OCI-LY7 (cell line): ENCODE data around the gene PPIB. TPM values are rescaled to one million over a fixed set of nuclear protein-coding genes. Genes with fewer than 3 reads are reported as not detected.

Source experiments
- BruUV-seq: library from RNA; stranded (reverse); fragments of 400-500 nt; replicated peaks from 2 replicates; lab custom pipeline; 2021; lab: Mats Ljungman, UMichigan
- CTCF ChIA-PET: fragments of 300-600 bp; sonication (Branson Sonifier 250); formaldehyde crosslinking; loops from one replicate; lab custom pipeline; 2022; ENCODE audit warnings: antibody characterized with exemption; ENCODE audit not compliant: unreplicated experiment; lab: Charles Lee
- POLR2A ChIA-PET: fragments of 300-600 bp; sonication (Branson Sonifier 250); formaldehyde crosslinking; loops from one replicate; lab custom pipeline; 2022; ENCODE audit warnings: antibody characterized with exemption; lab: Charles Lee
- DNase-seq: peaks from one replicate; pipeline ENCODE4 v3.0.0-alpha.2; 2015; ENCODE audit warnings: low spot score
- H2AFZ ChIP-seq: fragments of 200-600 bp; sonication (generic), shearing (Covaris generic); 2 replicates; pipeline ENCODE4 v1.6.1; 2014; ENCODE audit warnings: mild to moderate bottlenecking, antibody characterized with exemption, low read length, moderate library complexity
- H3K27ac ChIP-seq: fragments of 200-600 bp; sonication (generic); 2 replicates; pipeline ENCODE4 v1.5.1; 2014; ENCODE audit warnings: mixed run types, low read depth, mild to moderate bottlenecking, moderate library complexity, low read length, inconsistent platforms; ENCODE audit not compliant: poor library complexity, severe bottlenecking
- H3K36me3 ChIP-seq: fragments of 200-600 bp; sonication (generic); 2 replicates; pipeline ENCODE4 v1.6.1; 2014; ENCODE audit warnings: mild to moderate bottlenecking, antibody characterized with exemption, low read length, moderate library complexity, mixed read lengths; ENCODE audit not compliant: insufficient read depth
- H3K4me1 ChIP-seq: fragments of 200-600 bp; sonication (generic); 2 replicates; pipeline ENCODE4 v1.5.1; 2014; ENCODE audit warnings: mild to moderate bottlenecking, low read length; ENCODE audit not compliant: insufficient read depth, poor library complexity, severe bottlenecking
- H3K4me2 ChIP-seq: fragments of 200-600 bp; sonication (generic); 2 replicates; pipeline ENCODE4 v1.6.1; 2014; ENCODE audit warnings: mild to moderate bottlenecking, low read length
- H3K4me3 ChIP-seq: fragments of 200-600 bp; sonication (generic); 2 replicates; pipeline ENCODE4 v1.5.1; 2014; ENCODE audit warnings: mild to moderate bottlenecking, low read depth, low read length; ENCODE audit not compliant: poor library complexity, severe bottlenecking
- H3K79me2 ChIP-seq: fragments of 200-600 bp; sonication (generic); 2 replicates; pipeline ENCODE4 v1.6.1; 2016; ENCODE audit warnings: low read depth, mild to moderate bottlenecking, low read length, moderate library complexity, mixed read lengths; ENCODE audit not compliant: insufficient read depth
- H3K9me2 ChIP-seq: fragments of 200-600 bp; sonication (generic); 2 replicates; pipeline ENCODE4 v1.6.1; 2016; ENCODE audit warnings: mild to moderate bottlenecking, low read length, mixed read lengths; ENCODE audit not compliant: insufficient read depth
- H3K9me3 ChIP-seq: fragments of 200-600 bp; sonication (generic); 2 replicates; pipeline ENCODE4 v1.6.1; 2014; ENCODE audit warnings: mild to moderate bottlenecking, mixed run types, low read length, mixed read lengths
- H4K20me1 ChIP-seq: fragments of 200-600 bp; sonication (generic); 2 replicates; pipeline ENCODE4 v1.6.1; 2014; ENCODE audit warnings: mild to moderate bottlenecking, antibody characterized with exemption, low read length, moderate library complexity, mixed read lengths; ENCODE audit not compliant: insufficient read depth
- EZH2phosphoT487 ChIP-seq: fragments of 200-600 bp; sonication (generic); IDR thresholded peaks from 2 replicates; pipeline ENCODE4 v1.6.1; 2018; ENCODE audit warnings: low read depth, borderline replicate concordance, mild to moderate bottlenecking, mixed run types, antibody characterized with exemption, low read length, moderate library complexity, mixed read lengths
- intact Hi-C: fragments of 100-400 bp; cut with micrococcal nuclease; formaldehyde crosslinking; loops from one replicate; pipeline ENCODE4 v1.10.0; 2022; ENCODE audit not compliant: unreplicated experiment
- total RNA-seq, 2 experiments: library from RNA; depleted of rRNA in 1 of 2; stranded (reverse); fragments of >200 nt in 1 of 2; shearing (Covaris generic) in 1 of 2; gene quantifications; 2 replicates each; pipeline ENCODE4 v1.2.3, GENCODE V29; 2014 to 2022
- TF ChIP-seq, protein P1 (sequence below): fragments of 200-600 bp; sonication (generic); conservative IDR thresholded peaks from 2 replicates; pipeline ENCODE4 v1.5.1; 2014; ENCODE audit warnings: mild to moderate bottlenecking, antibody characterized with exemption, low read length, moderate library complexity, mixed read lengths

Gene PPIB
- total RNA-seq, 2 experiments from 2014 or later, result 243 to 307 TPM

DNA sequence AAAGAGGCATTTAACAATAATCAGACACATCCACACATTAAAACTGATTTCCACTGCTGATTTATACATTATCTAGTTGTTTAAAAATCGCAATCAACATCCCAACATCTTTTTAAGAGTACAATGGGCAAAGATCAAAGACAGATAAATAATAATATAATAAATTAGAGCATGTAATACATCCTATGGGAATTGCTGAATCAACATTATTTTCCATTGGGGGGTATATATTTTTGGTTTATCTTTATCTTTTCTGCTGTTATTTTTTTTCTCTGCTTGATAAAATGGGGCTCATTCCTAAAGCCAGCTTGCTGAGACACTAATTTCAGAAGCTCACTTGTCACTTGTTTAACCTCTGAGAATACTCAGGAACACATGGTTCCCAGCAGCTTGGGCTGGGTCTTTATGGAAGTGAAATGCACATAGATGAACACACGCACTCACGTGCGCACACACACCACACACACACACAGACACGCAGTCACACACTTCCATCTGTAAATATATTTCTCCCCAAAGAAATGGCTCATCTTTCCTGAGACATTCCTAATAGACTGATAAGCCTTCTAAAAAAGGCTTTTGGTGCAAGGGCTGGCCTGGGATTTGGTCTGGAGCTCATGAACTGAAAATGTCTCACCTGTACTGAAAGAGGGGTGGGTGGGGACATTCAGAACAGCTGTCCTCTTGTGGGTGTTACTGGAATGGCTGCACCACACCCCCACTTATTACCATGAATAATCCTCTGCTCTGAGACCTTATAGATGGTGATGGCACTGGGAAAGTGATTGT is 3.5 kb upstream of the PPIB start:
- Histone ChIP-seq H3K4me1 (peaks cover 16% of the 10 kb centered on the region), H4K20me1 (no peaks in the 10 kb centered on the region), H3K9me2 (no peaks in the 10 kb centered on the region), H3K4me3 (no peak overlapping the region), H3K4me2 (no peak overlapping the region), H3K79me2 (peaks cover 14% of the 10 kb centered on the region), H2AFZ (no peak overlapping the region), H3K27ac (no peak overlapping the region), H3K9me3 (no peaks in the 10 kb centered on the region), H3K36me3 (peaks cover 8% of the 10 kb centered on the region; the same call in 1 of the 2 replicates)
- no TSS peak for BruUV-seq
- intact Hi-C loops, result no loop called here
- ChIA-PET POLR2A (no interaction called here), CTCF (interaction anchor here (0.6 to 0.7 kb wide), 2 partner anchors 10 to 14 kb away, joined by 3 to 4 read pairs; no protein-coding TSS in a partner anchor)
- TF ChIP-seq, protein P1, sequence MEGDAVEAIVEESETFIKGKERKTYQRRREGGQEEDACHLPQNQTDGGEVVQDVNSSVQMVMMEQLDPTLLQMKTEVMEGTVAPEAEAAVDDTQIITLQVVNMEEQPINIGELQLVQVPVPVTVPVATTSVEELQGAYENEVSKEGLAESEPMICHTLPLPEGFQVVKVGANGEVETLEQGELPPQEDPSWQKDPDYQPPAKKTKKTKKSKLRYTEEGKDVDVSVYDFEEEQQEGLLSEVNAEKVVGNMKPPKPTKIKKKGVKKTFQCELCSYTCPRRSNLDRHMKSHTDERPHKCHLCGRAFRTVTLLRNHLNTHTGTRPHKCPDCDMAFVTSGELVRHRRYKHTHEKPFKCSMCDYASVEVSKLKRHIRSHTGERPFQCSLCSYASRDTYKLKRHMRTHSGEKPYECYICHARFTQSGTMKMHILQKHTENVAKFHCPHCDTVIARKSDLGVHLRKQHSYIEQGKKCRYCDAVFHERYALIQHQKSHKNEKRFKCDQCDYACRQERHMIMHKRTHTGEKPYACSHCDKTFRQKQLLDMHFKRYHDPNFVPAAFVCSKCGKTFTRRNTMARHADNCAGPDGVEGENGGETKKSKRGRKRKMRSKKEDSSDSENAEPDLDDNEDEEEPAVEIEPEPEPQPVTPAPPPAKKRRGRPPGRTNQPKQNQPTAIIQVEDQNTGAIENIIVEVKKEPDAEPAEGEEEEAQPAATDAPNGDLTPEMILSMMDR, result no peak
- no peak for TF ChIP-seq EZH2phosphoT487
- no peak for DNase-seq

- no peak overlapping the region for H3K4me3 ChIP-seq
- TF ChIP-seq, protein P1, result no peak
- no peak for TF ChIP-seq EZH2phosphoT487
- H3K36me3 ChIP-seq, result peaks cover 20% of the 10 kb centered on the region
- ChIA-PET POLR2A (interaction anchor here (1.2 kb wide), 1 partner anchor 20 kb away, joined by 3 read pairs; no protein-coding TSS in a partner anchor), CTCF (no interaction called here)
- H4K20me1 ChIP-seq, result no peaks in the 10 kb centered on the region
- peaks cover 27% of the 10 kb centered on the region for H3K4me1 ChIP-seq
- no TSS peak for BruUV-seq
- intact Hi-C loops, result loop anchor here (5.0 kb wide), 1 partner anchor 193 kb away; the partner anchor contains the start of gene CSNK1G1
- peaks cover 27% of the 10 kb centered on the region for H3K79me2 ChIP-seq
- H3K4me2 ChIP-seq, result peak overlapping the region; percentile 80; the same call in 1 of the 2 replicates
- no peak overlapping the region for H3K27ac ChIP-seq
- H2AFZ ChIP-seq, result peak overlapping the region; percentile 79; the same call in 1 of the 2 replicates
- DNase-seq, result no peak
- no peaks in the 10 kb centered on the region for H3K9me2 ChIP-seq
- no peaks in the 10 kb centered on the region for H3K9me3 ChIP-seq
Measured at GRCh38 chr15:64164436-64164835, 1.6 kb upstream of the PPIB start.
